H1 (cell line): ENCODE results near the gene NR2F2. TPM values are rescaled to one million over a fixed set of nuclear protein-coding genes. Genes with fewer than 3 reads are reported as not detected.
A peak's percentile ranks its signal among the peaks of the same experiment; 100 is the strongest.

Experiments
- BCL11A ChIP-seq, 2 experiments: IDR thresholded peaks; one replicate each; pipeline ENCODE4 v1.6.1; 2011; ENCODE audit warnings: low read depth in 2 of 2, low read length in 2 of 2, mild to moderate bottlenecking in 2 of 2
- CBX8 ChIP-seq: fragments of 300-800, 300-1000 bp; sonication (generic); IDR thresholded peaks from 2 replicates; pipeline ENCODE4 v1.7.1; 2016; ENCODE audit warnings: low read depth, low read length, borderline replicate concordance
- CHD2 ChIP-seq: IDR thresholded peaks from 2 replicates; pipeline ENCODE4 v1.6.1; 2012; ENCODE audit warnings: low read length, improper control_type of control experiment
- CHD7 ChIP-seq: fragments of 300-600 bp; sonication (generic); IDR thresholded peaks from 2 replicates; pipeline ENCODE4 v1.7.1; 2012; ENCODE audit warnings: low read length, moderate library complexity, mild to moderate bottlenecking, inconsistent platforms; ENCODE audit not compliant: insufficient replicate concordance
- CREB1 ChIP-seq: IDR thresholded peaks from 2 replicates; pipeline ENCODE4 v1.6.1; 2012; ENCODE audit warnings: inconsistent platforms
- EGR1 ChIP-seq: IDR thresholded peaks from 2 replicates; pipeline ENCODE4 v1.6.1; 2011; ENCODE audit warnings: low read depth, low read length, borderline replicate concordance
- GTF2F1 ChIP-seq: IDR thresholded peaks from 2 replicates; pipeline ENCODE4 v1.6.1; 2012; ENCODE audit warnings: low read depth, low read length, improper control_type of control experiment, borderline replicate concordance
- NANOG ChIP-seq: IDR thresholded peaks from 2 replicates; pipeline ENCODE4 v1.6.1; 2011; ENCODE audit warnings: low read length, low read depth, mild to moderate bottlenecking, inconsistent platforms; ENCODE audit not compliant: insufficient read depth, poor library complexity, severe bottlenecking
- POLR2A ChIP-seq, 2 experiments: IDR thresholded peaks; 1 replicate in 1 of 2; 2 replicates in 1 of 2; pipeline ENCODE4 v1.6.1; 2011; ENCODE audit warnings: low read depth in 2 of 2, low read length in 2 of 2, mild to moderate bottlenecking in 2 of 2; ENCODE audit errors: control extremely low read depth in 1 of 2
- POU5F1 ChIP-seq: IDR thresholded peaks from 2 replicates; pipeline ENCODE4 v1.6.1; 2011; ENCODE audit warnings: low read depth, mild to moderate bottlenecking, low read length, moderate library complexity
- SP1 ChIP-seq: IDR thresholded peaks from 2 replicates; pipeline ENCODE4 v1.6.1; 2011; ENCODE audit warnings: low read depth, low read length
- polyA plus RNA-seq, 7 experiments: library from polyadenylated mRNA; depleted of rRNA in 3 of 7; stranded (reverse) in 5 of 7; unstranded in 2 of 7; fragments of >200 nt in 5 of 7; fragments of 200-250 nt in 2 of 7; gene quantifications; 1 replicate in 5 of 7; 2 replicates in 1 of 7; 4 replicates in 1 of 7; pipeline versions ENCODE4 v1.2.1 to v1.2.3, GENCODE V29; 2011 to 2013; ENCODE audit warnings: missing spikeins in 2 of 7, mixed read lengths in 2 of 7
- total RNA-seq: library from RNA; stranded (reverse); fragmentation: NEBNext Ultra II Directional; extraction: Animal tissue kit (Norgen Biotek cat#: 25700); gene quantifications from 2 replicates; pipeline ENCODE4 v1.2.1, GENCODE V29; 2021

NR2F2 gene
- total and polyA plus RNA-seq, 2 of the 8 experiments (the other 6 are each of a cell fraction or from before 2014, with no cell fraction given): 0.03 TPM; not detected in 1

DNA sequence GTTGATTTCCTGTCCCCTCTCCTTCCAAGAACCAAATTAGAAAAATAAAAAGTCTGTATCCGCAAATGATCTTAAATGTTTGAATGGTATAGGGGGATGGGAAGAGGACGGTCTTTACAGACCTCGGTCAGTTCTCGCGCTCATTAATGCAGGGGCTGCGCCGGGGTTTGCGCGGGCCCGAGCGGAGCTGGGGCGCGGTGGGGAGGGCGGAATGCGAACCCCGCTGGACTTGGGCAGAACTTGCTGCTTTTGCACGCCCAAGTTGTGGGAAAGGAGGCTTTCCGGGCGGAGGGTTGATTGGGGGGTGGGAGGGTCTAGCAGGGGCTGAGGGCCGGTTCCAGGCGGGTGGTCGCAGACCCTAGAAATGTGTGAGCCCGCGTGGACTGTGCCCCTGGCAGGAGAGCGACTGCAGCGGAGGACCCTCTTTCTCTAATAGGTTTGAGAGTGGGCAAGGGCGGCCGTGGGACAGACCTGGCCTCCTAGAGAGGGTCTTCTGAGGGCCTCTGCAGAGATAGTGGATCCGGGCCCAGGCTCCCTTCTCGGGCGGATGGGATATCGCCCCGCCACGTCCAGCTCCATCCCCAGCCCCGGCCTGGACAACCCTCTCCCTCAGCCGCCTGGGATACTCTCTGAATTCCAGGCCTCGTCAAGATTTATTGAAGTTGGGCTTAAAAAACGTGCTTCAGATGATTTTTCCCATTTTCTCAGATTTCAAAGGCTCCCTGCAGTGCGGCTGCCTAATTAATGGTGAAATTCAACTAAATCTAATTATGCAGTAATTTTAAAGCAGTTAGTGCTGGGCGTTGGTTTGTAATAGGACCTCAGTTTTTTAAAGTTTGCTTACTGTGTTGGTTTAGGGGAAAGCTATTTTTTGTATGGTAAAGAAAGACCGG, 11.3 kb downstream of the NR2F2 start (continued):
- TF ChIP-seq CHD7 (no peak), POLR2A (IDR thresholded peaks at IDR 0.05; ENCODE audit: control extremely low read depth in 1 of 2, low read depth in 2 of 2, low read length in 2 of 2) (no peak), BCL11A (IDR thresholded peaks at IDR 0.05; ENCODE audit: low read depth in 2 of 2, low read length in 2 of 2) (no peak), CREB1 (no peak), CHD2 (no peak), SP1 (no peak), POU5F1 (no peak), GTF2F1 (no peak), CBX8 (peak; percentile 66; the same call in 1 of the 2 replicates), NANOG (no peak), EGR1 (peak; percentile 73; the same call in 1 of the 2 replicates)
